ENCODE results near the gene YTHDF2.
"Not testable (repeated sequence)": the region's sequence is repeated elsewhere in the genome, so short reads cannot be mapped to it uniquely, and the experiment has no call there.

YTHDF2 gene

GRCh38 chr1:28759257-28759656, 22.5 kb downstream of the YTHDF2 start:
- no peak for DNase-seq (ENCODE audit: low spot score)

GRCh38 chr1:28761189-28761588, 24.4 kb downstream of the YTHDF2 start:
- DNase-seq (ENCODE audit: low spot score), result no peak

DNA sequence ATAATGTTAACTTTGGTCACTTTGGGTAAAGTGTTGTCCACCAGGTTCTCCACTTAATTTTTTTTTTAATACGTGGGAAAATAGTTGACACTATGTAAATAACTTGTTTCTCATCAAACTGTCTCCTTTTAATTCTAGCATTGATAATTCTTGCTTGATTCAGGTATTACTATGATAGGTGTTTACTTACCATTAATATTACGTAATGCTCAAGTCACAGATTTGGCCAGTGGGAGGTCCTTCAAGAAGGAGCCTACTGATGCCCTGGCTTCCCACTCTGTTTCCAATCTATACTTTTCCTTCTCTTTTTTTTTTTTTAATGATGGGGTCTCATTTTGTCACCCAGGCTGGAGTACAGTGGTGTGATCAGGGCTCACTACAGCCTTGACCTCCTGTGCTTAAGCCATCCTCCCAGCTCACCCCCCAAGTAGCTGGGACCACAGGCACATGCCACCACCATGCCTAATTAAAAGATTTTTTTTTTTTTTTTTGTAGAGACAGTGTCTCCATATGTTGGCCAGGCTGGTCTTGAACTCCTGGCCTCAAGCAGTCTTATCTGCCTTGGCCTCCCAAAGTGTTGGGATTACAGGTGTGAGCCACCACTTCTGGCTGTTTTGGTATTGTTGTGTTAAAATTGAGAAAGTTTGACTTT, 29.9 kb downstream of the YTHDF2 start:
- no peak for DNase-seq (ENCODE audit: low spot score)

DNA sequence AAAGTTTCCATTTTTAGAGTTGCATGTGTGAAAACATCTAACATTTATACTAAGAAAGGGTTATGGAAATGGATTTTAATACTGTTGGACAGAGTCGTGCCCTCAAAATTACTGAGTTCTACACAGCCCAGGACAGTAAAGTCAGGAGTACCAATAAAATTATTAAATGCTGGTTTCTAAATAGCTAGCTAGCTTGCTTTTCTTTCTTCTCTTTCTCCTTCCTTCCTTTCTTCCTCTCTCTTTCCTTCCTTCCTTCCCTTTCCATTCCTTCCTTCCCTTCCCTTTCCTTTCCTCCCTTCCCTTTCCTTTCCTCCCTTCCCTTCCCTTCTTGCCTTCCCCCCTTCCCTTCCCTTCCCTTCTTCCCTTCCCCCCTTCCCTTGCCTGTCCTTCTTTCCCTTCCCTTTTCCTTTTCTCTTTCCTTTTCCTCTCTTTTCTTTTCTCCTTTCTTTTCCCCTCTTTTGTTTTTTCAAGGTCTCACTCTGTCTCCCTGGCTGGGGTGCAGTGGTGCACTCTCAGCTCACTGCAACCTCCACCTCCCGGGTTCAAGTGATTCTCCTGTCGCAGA, 33.9 kb downstream of the YTHDF2 start:
- DNase-seq (ENCODE audit: low spot score), result no peak

DNA sequence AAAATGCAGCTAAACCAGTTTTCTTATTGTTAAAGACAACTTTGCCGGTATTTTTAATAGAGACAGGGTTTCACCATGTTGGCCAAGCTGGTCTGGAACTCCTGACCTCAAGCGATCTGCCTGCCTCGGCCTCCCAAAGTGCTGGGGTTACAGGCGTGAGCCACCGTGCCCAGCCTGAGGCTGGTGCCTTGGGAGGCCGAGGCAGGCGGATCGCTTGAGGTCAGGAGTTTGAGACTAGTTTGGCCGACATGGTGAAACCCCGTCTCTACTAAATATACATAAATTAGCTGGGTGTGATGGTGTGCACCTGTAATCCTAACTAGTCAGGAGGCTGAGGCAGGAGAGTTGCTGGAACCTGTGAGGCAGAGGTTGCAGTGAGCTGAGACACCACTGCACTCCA, 35.2 kb downstream of the YTHDF2 start:
- not testable (repeated sequence) for DNase-seq (ENCODE audit: low spot score)

DNA sequence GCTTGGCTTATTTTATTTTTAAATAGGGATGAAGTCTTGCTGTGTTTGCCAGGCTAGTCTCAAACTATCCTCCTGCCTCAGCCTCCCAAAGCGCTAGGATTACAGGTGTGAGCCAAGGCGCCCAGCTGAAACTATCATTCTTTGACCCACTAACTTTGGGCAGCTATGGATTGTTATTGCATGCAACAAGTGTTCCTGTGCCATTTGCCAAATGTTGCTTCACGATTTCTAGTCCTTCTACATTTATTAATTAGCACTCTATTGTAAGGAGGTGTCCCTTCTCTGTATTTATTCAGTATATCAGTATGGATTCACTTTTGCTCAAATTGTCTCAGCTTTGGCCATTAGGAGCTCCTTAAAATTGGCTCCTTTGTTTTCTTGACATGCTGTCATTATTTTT, 36.4 kb downstream of the YTHDF2 start:
- DNase-seq (ENCODE audit: low spot score), result no peak

GRCh38 chr1:28775121-28775942, 38.6 kb downstream of the YTHDF2 start:
- no peak for DNase-seq (ENCODE audit: low spot score)

- no peak for DNase-seq (ENCODE audit: low spot score)
Observed at GRCh38 chr1:28776341-28776740, 39.6 kb downstream of the YTHDF2 start.

- no peak for DNase-seq (ENCODE audit: low spot score)
Observed at GRCh38 chr1:28778021-28778420, 41.3 kb downstream of the YTHDF2 start.

- DNase-seq (ENCODE audit: low spot score), result no peak
Observed at GRCh38 chr1:28779751-28780408, 43.1 kb downstream of the YTHDF2 start.

GRCh38 chr1:28781305-28781704, 44.6 kb downstream of the YTHDF2 start:
- no peak for DNase-seq (ENCODE audit: low spot score)

- no peak for DNase-seq (ENCODE audit: low spot score)
Observed at GRCh38 chr1:28782011-28782410, 45.3 kb downstream of the YTHDF2 start.

DNA sequence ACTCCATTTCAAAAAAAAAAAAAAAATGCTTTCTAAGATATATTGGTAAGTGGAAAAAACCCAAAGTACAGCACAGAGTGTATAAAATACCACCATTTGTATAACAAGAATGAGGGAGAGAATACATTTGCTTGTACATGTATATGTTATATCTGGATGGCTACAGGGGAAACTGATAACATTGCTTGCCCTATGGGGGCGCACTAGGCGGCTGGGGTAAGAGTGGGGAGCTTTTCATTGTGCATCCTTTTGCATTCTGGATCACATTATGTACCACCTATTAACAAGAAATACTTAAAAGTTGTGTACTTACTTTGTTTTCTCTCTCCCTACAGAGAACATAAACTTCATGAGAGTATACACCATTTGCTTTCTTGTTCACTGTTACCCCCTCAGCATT, 46.6 kb downstream of the YTHDF2 start:
- DNase-seq (ENCODE audit: low spot score), result peak; percentile 21

DNA sequence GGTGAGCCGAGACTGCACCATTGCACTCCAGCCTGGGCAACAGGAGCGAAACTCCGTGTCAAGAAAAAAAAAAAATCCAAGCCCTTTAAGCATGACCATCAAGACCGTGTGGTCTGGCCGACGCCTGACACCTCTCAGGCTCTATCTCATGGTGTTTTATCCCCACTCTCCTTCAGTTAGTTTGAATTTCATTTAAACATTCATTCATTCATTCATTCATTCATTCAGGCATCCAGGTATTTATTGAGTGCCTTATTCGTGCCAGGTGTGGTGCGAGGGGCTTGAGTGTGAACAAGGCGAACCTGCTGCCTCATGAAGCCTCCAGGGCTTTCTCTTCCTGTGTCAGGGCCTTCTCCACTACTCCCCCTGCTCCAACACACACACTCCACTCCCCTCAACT, 52.7 kb downstream of the YTHDF2 start:
- no peak for DNase-seq (ENCODE audit: low spot score)

DNA sequence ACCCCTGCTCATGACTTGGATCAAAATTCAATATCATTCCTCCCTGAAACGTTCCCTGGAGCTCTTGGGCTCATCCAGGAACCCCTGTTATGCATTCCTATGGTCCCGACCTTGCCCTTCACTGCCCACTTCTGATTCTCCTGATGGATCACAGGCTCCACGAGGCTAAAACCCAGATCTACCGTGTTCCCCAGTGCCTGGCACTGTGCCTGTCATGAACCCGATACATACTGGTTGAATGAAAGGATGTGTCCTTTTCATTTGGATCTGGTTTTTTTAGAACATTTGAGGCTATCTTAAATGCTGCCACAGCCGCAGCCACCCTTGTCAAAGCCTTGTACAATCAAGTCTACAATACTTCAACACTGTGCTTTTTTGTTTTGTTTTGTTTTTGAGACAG, 53.1 kb downstream of the YTHDF2 start:
- DNase-seq (ENCODE audit: low spot score), result no peak

DNA sequence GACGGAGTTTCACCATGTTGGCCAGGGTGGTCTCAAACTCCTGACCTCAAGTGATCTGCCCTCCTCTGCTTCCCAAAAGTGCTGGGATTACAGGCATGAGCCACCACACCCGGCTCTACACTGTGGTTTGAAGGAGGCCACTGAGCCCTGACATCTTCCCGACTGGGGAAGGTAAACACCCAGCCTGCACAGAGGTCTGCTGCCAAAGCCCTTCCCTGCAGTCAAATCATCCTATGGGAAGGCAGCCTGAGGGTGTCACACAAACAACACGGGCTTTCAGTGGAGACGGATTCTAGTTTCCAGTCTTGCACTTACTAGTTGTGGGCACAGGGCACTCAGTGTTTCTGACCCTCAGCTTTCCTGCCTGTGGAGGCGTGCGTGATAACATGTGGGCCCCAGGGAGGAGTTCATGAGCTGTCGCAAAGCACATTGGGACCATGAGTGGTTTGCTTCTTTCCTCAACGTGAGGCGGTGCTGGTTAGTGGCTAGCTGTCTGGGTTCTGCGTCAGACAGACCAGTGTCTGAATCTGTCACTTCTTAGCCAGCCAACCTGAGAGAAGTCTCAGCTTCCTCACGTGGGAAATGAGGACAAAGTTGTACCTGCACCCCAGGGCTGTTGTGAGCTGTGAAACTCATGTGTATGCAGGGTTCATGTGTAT, 53.8 kb downstream of the YTHDF2 start:
- DNase-seq (ENCODE audit: low spot score), result no peak

- DNase-seq (ENCODE audit: low spot score), result not testable (repeated sequence)
Observed at GRCh38 chr1:28791929-28792328, 55.2 kb downstream of the YTHDF2 start.

GRCh38 chr1:28792644-28793121, 55.9 kb downstream of the YTHDF2 start:
- DNase-seq (ENCODE audit: low spot score), result peak; percentile 26

DNA sequence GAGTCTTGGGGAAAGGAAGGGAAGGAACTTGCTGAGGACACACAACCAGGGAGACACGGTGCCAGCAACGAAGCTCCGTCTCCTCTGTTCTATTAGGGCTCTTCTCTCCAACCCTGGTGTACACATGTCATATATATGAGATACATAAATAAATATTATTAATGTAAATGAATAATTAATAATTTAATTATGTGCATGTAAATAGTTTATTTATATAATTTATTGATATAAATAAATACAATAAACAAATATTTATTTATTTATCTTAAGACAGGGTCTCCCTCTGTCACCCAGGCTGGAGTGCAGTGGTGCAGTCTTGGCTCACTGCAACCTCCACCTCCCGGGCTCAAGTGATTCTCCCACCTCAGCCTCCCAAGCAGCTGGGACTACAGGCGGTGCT, 57.8 kb downstream of the YTHDF2 start:
- DNase-seq (ENCODE audit: low spot score), result not testable (repeated sequence)

GRCh38 chr1:28796352-28797211, 59.8 kb downstream of the YTHDF2 start:
- DNase-seq (ENCODE audit: low spot score), result no peak

DNA sequence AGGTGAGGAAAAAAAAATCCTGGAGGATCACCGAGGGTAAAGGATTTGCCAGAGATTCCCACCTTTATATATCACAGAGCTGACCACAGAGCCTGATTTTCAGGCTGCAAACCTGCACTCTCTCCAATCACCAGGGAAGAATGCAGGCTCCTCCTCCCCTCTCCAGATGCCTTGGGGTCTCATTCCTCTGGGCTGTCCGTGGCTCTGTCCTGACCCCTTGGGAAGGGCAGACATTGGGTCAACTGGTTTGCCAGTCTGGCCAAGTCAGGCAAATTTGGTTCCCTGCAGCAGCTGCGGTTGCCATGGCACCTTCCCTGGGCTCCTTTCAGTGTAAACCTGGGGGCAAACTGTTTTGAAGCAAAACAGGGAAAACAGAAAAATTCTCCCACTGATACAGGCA, 63.6 kb downstream of the YTHDF2 start:
- DNase-seq (ENCODE audit: low spot score), result no peak

All from NAMALWA (cell line).